Activated naive CD4-positive, alpha-beta T cell treated with anti-CD3 and anti-CD28 coated beads, Interleukin-2, amount 50 U/mL, for 16 hours (primary cell): ENCODE data around the gene WDFY4.

Source experiments
- DNase-seq: peaks from one replicate; pipeline ENCODE4 v3.0.0-alpha.2; 2020

Gene WDFY4

DNA sequence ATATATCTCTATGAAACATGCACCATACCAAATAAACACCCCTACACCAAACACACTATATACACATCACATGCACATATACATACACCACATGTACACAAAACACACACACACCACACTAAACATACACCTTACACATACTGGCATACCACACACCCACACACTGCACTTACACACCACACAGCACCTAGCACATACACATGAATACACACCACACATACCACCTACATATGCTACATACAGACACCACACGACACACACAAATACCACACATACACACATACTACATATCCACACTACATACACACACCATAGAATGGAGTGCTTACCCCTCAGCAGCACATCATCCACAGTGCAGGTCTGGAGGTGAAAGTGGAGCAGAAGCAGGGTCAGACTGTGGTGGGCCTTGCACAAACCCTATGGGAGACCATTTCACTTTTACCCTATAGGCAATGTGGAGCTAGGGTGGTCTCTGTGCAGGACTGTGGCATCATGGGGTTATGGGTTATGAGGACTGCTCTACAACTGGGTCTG, 64.6 kb downstream of the WDFY4 start:
- no peak for DNase-seq

DNA sequence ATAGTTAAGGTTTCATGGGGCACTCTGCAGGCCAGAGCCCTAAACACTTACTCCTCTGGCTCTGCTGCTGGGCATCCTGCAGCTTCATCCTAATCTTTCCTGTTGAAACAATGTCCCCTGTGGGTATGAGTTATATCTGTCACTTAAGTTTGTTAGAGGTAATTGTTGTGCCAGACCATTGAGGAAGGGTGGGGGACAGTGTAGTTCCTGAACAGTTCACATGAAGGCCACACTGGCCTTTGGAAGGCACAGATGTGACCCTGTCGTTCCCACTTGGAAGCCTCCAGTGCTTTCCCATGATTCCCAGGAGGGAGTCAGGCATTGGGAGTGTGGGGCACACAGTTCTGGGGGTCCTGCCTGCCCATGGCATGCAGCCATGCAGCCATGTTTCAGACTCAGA, 65.3 kb downstream of the WDFY4 start:
- no peak for DNase-seq

DNA sequence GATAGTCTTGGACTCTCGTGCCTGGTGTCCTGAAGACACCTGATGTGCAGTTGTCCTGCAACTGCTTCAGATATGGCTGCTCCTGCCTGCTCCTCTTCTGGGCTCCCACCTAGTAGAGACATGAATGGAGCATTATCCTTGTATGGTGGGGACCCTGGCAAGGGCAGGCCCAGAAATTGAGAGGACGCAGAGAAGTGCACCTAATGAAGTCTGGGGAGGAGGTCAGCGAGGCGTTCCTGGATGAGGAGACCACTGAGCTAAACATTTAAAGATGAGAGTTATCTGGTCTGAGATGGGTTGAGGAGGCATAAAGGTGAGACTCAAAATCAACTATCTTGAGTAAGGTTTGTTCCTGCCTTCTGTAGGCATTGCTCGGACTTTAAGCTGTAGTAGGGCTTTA, 66.3 kb downstream of the WDFY4 start:
- no peak for DNase-seq

DNA sequence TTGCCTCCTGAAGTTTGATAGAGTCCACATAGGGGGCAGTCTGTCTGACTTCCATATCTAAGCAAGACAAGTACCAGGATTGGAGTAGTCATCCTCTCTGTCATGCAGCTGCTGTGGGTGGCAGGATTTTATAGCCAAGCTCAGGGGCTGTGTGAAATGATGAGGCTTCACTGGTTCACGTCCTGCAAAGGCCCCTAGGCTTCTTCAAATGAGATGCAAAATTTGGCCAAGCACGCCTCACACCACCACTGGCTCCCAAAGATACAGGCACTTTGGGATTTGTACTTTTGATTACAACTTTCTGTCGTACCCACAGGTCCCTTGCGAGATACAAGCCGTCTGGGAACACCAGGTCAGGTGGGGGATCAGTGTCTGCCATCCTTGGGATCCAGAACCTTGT, 67.1 kb downstream of the WDFY4 start:
- DNase-seq = no peak

DNA sequence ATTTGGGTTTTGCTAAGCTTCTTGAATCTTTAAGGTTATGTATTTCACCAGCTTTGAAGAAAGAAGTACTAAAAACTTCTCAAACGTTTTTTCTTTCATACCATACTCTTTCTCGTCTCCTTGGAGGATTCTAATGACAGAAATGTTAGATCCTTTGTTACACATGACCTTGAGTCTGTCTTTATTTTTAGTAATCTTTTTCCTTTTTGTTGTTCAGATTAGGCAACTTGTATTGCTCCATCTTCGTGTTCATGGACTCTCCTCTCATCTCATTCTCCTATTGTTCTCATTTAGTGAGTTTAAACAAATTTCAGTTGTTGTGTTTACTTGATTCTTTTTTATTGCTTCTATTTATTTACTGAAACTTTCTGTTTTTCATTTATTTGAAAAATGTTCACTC, 73.7 kb downstream of the WDFY4 start:
- DNase-seq = no peak

DNA sequence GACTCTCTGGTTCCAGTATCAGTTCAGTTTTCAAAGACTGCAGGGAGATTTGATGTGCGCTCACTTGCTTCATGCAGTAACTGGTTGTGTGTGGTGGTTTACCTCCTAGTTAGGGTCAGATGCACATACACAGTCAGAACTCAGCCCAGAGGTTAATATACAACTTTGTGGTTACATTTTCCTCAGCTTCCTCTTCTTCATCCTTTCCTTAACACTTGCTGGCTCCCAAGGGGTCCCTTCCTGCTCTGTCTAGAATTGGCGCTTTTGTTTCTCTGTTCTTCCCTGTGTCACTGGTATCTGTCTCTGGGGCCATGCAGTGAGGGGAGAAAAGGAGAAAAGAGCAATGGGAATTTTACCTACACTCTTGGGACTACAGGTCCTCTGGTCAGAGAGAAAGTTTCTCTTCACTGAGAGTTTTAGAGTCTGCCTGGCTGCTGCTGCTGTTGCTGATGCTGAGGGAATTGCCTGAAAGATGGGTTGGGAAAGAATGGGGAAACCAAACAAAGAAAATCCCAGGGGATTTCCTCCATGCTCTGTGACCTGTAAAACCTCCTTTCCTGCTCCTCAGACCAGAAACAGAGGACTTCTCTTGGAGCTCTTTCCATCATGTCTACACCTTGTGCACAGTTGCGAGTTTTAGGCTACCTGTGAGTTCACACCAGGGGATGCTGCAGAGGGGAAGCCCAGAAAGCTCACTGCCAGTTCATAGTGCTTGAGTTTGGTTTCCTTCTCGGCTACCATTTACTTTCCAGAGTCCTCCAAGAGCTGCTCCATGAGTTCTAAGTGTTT, 74.6 kb downstream of the WDFY4 start:
- no peak for DNase-seq

DNA sequence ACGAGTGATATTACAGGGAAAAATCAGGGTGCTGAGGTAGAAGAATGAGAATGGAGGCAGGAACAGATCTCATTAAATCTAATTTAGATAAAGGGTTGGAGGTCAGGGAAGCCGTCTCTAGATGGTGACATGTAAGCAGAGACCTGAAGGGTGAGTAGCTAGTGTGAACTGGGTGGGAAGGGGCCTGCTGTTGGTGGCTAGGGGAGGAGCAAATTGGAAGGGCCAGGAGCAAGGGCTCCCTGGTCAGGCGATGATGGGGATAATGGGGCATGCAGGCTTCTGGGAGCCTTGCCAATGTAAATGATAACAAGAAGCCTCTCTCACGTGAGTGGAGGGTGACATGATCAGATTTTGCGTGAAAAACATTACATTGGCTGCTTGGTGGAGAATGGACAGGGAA, 76.3 kb downstream of the WDFY4 start:
- no peak for DNase-seq

DNA sequence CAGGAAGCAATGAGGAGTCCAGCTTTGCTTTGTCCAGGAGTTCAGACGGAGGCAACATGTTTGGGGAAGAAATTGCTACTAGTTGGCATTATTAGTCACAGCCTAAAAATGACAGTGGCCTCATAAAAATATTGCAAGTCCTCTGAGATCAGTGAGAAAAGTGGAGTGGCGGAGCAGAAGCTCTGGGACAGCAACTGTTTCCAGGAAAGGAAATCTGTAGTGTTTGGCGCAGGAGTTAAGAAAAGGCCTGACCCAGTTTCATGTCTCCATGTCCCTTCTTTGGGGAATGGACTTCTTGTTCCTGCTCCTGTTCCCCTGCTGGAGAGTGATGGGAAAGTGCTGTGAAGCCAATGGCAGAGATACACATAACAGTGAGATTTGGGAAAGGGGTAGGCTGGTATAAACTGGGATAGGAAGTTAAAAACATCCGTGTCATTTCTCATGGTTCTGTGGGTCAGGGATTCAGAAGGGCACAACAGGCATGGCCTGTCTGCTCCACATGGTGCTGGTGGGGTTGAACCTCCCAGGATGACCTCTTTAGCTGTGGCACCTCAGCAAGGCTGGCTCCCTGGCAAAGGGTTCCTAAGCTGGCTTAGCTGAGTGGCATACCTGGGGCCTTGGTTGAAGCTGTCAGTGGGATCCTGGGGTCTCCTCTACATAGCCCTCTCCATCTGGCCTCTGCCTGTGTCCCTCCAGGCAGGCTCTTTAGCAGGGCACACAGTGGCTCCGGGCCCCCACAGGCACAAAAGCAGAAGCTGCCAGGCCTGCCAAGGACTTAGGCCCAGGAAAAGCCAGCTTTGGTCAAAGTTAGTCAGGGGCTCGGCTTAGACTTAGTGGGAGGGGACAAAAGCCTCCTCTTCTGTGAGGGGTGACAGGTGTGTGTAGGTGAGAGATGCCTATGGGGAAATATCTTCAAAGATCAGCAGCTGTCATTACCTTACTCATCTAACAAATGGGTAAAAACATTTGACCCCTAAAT, 77.7 kb downstream of the WDFY4 start:
- DNase-seq = no peak

DNA sequence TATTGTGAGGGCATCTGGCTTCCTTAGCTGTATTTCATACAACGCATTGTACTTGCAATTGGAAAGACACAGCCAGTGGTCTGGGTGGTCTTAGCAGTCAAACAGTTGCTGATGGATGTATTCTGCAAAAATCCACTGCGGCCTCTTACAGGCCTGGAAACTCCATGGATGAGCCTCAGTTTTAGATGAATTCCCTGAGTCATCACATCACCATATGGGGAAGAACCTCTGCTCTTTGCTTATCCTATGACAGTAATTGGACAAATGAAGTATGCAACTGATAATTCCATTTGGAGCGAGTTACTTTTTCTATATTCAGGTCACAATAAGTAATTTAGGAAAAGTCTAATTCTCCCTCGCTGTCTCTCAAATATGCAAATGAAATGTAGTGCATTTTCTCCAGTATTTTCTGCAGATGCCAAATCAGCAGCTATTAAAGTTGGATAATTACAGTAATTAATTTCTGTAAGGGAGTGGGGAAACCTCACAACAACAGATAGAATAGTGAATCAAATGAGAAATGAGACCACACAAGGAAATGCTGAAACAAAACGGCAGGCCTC, 78.8 kb downstream of the WDFY4 start:
- no peak for DNase-seq

DNA sequence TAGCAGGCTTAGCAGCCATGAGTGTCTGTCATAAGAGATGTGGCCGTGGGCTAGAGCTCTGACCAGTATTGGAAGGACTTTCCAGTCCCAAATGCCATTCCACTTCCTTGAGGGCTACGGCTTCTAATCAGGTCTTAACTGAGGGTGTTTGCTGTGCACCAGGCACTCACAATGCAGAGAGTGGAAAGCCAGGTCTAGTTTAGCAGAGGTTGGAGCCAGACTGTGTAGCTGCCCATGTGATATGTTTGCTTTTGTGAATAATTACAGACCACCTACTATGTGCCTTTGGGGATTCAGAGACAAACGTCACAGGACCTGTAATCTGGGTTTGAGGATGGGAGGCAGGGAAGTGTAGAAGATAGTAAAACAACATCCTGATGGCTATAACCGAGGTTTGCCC, 79.8 kb downstream of the WDFY4 start:
- DNase-seq = no peak

DNA sequence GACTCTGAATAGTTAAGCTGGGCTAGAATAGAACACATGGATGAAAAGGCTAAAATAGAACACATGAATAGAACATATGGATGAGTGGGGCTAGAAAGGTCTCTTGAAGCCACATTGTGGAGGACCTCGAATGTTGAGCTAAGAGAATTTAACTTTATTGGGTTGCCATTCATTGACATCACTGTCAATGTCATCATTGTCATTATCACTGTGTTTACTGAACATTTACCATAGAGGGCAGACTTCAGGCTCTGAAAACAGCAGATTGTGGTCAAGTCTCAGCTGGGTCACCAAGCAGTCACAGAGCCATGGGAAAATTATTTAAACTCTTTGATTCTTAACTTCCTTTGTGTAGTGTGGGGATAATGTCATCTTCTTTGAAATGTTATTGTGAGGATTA, 80.4 kb downstream of the WDFY4 start:
- DNase-seq = no peak

DNA sequence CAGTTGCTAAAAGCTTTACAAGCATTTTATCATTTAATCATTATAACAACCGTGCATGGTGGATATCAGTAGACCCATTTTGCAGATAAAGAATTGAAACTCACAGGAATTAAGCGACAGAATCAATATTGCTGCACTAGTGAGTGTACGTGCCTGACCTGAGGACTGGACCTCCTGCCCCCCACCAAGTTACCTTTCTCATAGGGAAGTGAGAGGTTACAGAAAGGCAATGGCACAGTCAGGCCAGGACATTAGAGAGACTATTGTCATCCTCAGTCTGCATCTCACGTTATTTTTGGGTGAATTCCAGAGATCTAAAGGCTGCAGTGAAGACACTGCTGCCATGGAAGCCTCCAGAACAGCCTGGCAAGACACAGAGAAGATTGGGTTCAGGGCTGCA, 80.9 kb downstream of the WDFY4 start:
- DNase-seq = no peak

DNA sequence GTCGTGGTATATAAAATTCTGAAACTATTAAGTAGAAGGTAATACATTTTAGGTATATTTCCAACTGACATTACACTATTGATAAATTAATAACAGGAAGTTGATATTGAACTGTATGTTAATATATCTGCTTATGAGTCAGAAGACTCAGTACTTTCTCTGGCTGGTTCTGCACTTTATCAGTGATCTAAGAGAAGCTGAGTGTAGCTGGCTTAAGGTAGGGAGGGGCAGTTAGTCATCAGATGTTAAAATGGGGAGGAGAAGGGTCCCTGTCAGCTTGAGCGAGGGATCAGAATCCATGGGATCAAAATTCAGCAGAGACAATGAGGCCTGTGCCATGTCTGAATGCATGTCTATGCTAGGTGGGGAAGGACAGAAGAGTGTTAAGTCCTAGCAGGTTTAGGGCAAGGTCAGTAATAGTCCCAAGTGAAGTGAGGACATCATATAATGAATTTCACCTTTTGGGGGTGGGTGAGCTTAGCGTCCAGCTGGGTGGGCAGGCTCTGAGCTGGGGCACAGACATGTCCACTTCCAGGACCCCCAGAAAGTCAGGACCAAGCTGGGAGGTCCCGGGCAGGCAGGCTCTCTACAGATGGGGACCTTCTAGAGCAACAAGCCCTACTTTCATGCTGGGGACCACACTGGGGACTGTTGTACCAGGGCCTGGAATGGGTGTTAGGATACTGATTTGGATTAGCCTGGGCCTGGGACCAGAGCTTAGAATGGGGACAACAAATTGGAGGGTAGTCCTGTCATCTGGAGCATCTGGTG, 82.9 kb downstream of the WDFY4 start:
- no peak for DNase-seq

DNA sequence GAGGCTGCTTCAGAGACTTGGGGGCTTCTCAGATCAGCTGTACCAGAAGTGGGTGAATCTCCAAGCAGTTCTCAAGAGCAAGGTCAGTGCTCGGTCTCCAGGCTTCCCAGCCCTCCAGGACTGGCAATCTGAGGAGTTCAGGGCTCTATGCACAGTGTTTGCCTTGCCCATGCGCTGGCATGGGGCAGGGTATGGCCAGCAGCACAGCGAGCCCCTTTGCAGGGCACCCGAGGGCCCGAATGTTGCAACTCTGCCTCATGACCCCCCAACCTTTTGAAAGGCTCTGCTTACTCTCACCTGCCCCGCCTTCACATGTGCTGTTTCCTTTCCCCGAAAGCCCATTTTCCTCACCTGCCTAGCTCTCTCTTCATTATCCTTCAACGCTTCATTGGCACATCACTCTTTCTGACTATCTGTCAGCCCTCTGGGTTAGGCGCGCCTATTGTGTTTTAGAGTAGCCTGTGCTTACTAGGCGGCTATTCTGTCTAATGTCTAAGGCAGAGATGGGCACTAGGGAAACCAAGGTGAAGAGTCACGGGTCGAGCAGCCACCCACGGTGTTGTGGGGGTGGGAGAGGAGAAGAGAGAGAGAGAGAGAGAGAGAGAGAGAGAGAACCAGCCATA, 83.6 kb downstream of the WDFY4 start:
- no peak for DNase-seq

DNA sequence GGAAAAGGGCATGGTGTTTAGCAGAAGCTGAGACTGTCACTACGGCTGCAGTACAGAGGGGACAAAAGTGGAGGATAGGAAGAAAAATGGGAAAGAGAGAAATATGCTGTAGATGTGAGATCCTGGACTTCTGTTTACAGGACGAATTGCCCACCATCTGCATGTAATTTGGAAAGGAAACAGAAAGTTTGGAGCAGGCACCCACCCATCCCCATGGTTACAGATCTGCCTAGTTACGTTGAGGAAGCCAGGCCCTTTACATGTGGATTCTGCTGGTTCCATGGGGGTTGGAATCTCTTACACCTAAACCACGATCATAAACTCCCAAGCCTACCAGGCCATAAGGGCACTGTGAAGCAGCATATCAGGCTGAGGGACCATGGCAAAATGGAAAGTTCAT, 84.3 kb downstream of the WDFY4 start:
- DNase-seq = no peak

DNA sequence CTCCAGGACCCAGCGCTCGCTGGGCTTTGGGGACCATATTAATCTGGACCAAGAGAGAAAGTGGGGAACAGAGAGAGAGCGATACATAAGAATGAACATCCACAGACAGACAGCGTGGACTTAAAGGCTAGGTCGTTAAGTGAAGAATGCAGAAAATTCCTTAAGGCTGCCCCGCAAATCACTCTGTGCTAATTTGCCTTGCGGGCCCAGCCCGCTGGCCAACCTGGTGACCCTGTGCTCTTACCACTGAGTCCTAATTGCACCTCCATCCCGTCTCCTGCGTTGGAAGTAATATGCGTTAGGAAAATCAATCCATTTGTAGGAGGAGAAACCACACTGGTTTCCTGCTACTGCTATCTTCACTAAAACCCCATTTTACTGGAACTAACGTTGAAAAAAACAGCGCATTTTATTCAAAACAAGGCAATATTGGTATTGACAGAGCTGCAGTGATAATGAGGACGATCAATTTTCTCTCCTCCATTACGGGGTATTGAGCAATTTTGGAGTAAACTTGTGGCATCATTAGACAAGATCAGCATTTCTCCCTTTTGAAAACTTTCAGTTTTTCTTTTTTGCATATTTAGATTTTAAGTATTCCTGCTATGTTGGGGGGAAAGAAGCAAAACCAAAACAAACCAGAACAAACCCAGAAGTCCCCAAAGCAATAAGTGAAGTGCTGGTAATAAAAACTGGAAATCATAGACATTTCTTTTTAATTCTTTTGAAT, 85.2 kb downstream of the WDFY4 start:
- DNase-seq = no peak

DNA sequence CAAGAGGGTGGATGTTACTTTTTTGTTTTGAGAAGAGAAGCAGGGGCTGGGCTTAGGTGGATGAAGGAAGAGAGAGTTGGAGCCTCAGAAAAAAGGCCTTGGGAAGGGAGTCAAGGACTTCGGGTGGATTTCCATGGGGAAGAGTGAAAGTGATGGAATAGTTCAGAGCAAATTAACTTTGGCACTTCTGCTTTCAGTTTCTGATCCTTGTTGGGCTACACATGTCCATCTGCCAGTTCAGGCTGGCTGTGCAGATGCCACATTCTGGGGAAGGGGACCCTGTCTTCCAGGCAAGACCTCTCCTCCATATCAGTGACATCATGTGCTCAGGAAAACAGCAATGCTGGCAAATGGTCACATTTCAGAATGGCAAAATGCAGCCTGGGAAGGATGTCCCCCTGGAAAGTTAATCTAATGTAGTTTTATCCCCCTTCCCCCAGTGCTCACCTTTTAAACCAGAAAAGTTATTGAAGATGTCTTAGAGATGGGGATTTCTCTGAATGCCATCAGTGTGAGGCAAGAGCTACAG, 86.0 kb downstream of the WDFY4 start:
- DNase-seq = no peak

DNA sequence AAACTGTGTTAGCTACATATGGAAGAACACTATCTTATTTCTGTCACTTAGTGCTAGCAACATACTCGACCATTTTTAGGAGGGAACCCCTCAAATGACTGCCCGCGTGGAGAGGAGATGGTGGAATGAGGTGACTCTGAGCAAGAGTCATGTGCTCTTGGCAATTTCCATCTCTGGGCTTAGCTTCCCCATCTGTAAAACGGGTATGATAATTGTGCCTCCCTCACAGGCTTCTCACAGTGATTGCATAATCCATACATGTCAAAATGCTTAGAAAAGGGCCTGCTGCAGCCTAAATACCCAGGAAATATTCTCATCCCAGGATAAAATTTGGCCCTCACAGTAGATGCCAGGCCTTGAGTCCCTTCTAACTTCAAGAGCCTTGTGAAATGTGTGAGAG, 86.6 kb downstream of the WDFY4 start:
- no peak for DNase-seq

DNA sequence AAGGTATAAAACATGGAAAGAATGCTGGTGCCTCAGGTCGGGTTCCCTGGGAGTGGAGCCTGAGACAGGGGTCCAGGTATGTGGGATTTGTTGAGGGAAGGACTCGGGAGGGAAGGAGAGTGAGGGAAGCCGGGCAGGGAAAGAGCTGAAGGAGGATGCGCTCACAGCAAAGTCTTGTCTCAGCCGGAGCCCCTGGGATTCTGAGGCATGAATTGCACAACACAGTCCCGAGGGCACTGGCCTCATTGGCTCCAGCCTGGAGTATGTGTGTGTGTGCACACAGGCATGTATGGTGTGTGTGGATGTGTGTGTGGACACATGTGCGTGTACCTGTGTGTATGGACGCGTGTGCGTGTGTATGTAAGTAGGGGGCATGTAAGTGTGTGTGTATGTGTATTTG, 87.4 kb downstream of the WDFY4 start:
- DNase-seq = no peak

DNA sequence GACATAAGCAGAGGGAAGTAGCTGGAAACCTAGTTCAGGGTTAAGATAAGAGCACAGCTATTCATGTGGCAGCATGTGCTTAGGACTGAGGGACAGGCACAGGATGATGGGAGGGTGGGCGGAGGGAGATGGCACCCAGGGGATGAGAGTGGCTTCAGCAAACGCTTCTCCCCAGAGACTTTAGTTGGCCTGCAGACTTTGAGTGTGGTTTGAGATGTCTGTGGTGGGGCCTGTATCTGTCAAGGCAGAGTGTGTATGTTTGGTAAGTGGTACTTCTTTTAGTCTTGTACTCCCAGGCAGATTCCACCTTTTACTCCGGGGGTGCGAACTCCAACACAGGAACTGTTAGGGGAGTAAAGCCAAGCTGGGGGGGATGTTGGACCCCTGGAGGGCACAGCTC, 88.9 kb downstream of the WDFY4 start:
- DNase-seq = no peak
